ENCODE measurements around the gene COBLL1. TPM values are rescaled to one million over a fixed set of nuclear protein-coding genes. Genes with fewer than 3 reads are reported as not detected.

The COBLL1 gene
- total RNA-seq, 1 experiment from 2014 or later: 8.0 TPM

GRCh38 chr2:164793529-164793928 is 48.1 kb downstream of the COBLL1 start:
- CTCF ChIA-PET: no interaction called here
- Histone ChIP-seq H3F3A (ENCODE audit: insufficient read depth, low read depth) (no peaks in the 10 kb centered on the region), H3K27ac (no peak overlapping the region), H3K9me3 (ENCODE audit: insufficient read depth, low read depth) (no peaks in the 10 kb centered on the region), H3K4me2 (no peak overlapping the region), H3K27me3 (ENCODE audit: insufficient read depth, low read depth) (no peaks in the 10 kb centered on the region), H3K9me2 (ENCODE audit: insufficient read depth) (no peaks in the 10 kb centered on the region), H3K79me2 (ENCODE audit: low read depth) (no peaks in the 10 kb centered on the region), H2AFZ (no peak overlapping the region), H3K4me1 (replicated peaks; ENCODE audit: insufficient read depth) (no peaks in the 10 kb centered on the region), H4K20me1 (ENCODE audit: insufficient read depth) (no peaks in the 10 kb centered on the region), H3K36me3 (ENCODE audit: low read depth) (no peaks in the 10 kb centered on the region), H3K4me3 (no peak overlapping the region)
- POLR2A ChIA-PET (ENCODE audit: unreplicated experiment): no interaction called here
- no TSS peak for BruUV-seq (replicated peaks)
- DNase-seq: no peak
- intact Hi-C loops (cut with micrococcal nuclease; ENCODE audit: unreplicated experiment): no loop called here
- TF ChIP-seq CTCF (conservative IDR thresholded peaks at IDR 0.05): no peak
- TF ChIP-seq EZH2 (IDR thresholded peaks at IDR 0.05; ENCODE audit: low read depth): no peak

- Histone ChIP-seq H3K9me2 (ENCODE audit: insufficient read depth) (no peaks in the 10 kb centered on the region), H3K79me2 (ENCODE audit: low read depth) (no peaks in the 10 kb centered on the region), H3K4me2 (no peak overlapping the region), H4K20me1 (ENCODE audit: insufficient read depth) (no peaks in the 10 kb centered on the region), H3K4me1 (replicated peaks; ENCODE audit: insufficient read depth) (no peaks in the 10 kb centered on the region), H3K9me3 (ENCODE audit: insufficient read depth, low read depth) (no peaks in the 10 kb centered on the region), H3K4me3 (no peak overlapping the region), H3K27ac (no peak overlapping the region), H3K27me3 (ENCODE audit: insufficient read depth, low read depth) (no peaks in the 10 kb centered on the region), H2AFZ (no peak overlapping the region), H3K36me3 (ENCODE audit: low read depth) (no peaks in the 10 kb centered on the region), H3F3A (ENCODE audit: insufficient read depth, low read depth) (no peaks in the 10 kb centered on the region)
- ChIA-PET POLR2A (ENCODE audit: unreplicated experiment) (no interaction called here), CTCF (no interaction called here)
- intact Hi-C loops (cut with micrococcal nuclease; ENCODE audit: unreplicated experiment): no loop called here
- no TSS peak for BruUV-seq (replicated peaks)
- no peak for DNase-seq
- TF ChIP-seq CTCF (conservative IDR thresholded peaks at IDR 0.05): no peak
- TF ChIP-seq EZH2 (IDR thresholded peaks at IDR 0.05; ENCODE audit: low read depth): no peak
Measured at GRCh38 chr2:164792316-164793170, 49.1 kb downstream of the COBLL1 start.

GRCh38 chr2:164789968-164790367 is 51.7 kb downstream of the COBLL1 start:
- H2AFZ ChIP-seq: no peak overlapping the region
- POLR2A ChIA-PET (ENCODE audit: unreplicated experiment): no interaction called here
- DNase-seq: no peak
- no peaks in the 10 kb centered on the region for H3K4me1 ChIP-seq (replicated peaks; ENCODE audit: insufficient read depth)
- no peak overlapping the region for H3K27ac ChIP-seq
- H3K9me2 ChIP-seq (ENCODE audit: insufficient read depth): no peaks in the 10 kb centered on the region
- H3K36me3 ChIP-seq (ENCODE audit: low read depth): no peaks in the 10 kb centered on the region
- CTCF ChIA-PET: interaction anchor here (0.6 kb wide), 1 partner anchor 39 kb away, joined by 7 read pairs; no protein-coding TSS in a partner anchor
- no peak overlapping the region for H3K4me2 ChIP-seq
- no peaks in the 10 kb centered on the region for H3K27me3 ChIP-seq (ENCODE audit: insufficient read depth, low read depth)
- no TSS peak for BruUV-seq (replicated peaks)
- TF ChIP-seq EZH2 (IDR thresholded peaks at IDR 0.05; ENCODE audit: low read depth) (no peak), CTCF (conservative IDR thresholded peaks at IDR 0.05) (no peak)
- H3K4me3 ChIP-seq: no peak overlapping the region
- no peaks in the 10 kb centered on the region for H3K9me3 ChIP-seq (ENCODE audit: insufficient read depth, low read depth)
- no peaks in the 10 kb centered on the region for H3F3A ChIP-seq (ENCODE audit: insufficient read depth, low read depth)
- no peaks in the 10 kb centered on the region for H4K20me1 ChIP-seq (ENCODE audit: insufficient read depth)
- no peaks in the 10 kb centered on the region for H3K79me2 ChIP-seq (ENCODE audit: low read depth)
- intact Hi-C loops (cut with micrococcal nuclease; ENCODE audit: unreplicated experiment): no loop called here
